NCI-H2196 (cell line): ENCODE measurements around the gene CCNB3.
"Not testable (repeated sequence)": the region's sequence is repeated elsewhere in the genome, so short reads cannot be mapped to it uniquely, and the experiment has no call there.

ENCODE experiments used
- DNase-seq: peaks from one replicate; lab custom pipeline; 2025; ENCODE audit not compliant: unreplicated experiment; lab: John Stamatoyannopoulos, UW

The CCNB3 gene, protein sequence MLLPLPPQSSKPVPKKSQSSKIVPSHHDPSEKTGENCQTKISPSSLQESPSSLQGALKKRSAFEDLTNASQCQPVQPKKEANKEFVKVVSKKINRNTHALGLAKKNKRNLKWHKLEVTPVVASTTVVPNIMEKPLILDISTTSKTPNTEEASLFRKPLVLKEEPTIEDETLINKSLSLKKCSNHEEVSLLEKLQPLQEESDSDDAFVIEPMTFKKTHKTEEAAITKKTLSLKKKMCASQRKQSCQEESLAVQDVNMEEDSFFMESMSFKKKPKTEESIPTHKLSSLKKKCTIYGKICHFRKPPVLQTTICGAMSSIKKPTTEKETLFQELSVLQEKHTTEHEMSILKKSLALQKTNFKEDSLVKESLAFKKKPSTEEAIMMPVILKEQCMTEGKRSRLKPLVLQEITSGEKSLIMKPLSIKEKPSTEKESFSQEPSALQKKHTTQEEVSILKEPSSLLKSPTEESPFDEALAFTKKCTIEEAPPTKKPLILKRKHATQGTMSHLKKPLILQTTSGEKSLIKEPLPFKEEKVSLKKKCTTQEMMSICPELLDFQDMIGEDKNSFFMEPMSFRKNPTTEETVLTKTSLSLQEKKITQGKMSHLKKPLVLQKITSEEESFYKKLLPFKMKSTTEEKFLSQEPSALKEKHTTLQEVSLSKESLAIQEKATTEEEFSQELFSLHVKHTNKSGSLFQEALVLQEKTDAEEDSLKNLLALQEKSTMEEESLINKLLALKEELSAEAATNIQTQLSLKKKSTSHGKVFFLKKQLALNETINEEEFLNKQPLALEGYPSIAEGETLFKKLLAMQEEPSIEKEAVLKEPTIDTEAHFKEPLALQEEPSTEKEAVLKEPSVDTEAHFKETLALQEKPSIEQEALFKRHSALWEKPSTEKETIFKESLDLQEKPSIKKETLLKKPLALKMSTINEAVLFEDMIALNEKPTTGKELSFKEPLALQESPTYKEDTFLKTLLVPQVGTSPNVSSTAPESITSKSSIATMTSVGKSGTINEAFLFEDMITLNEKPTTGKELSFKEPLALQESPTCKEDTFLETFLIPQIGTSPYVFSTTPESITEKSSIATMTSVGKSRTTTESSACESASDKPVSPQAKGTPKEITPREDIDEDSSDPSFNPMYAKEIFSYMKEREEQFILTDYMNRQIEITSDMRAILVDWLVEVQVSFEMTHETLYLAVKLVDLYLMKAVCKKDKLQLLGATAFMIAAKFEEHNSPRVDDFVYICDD (N-terminal part only)

DNA sequence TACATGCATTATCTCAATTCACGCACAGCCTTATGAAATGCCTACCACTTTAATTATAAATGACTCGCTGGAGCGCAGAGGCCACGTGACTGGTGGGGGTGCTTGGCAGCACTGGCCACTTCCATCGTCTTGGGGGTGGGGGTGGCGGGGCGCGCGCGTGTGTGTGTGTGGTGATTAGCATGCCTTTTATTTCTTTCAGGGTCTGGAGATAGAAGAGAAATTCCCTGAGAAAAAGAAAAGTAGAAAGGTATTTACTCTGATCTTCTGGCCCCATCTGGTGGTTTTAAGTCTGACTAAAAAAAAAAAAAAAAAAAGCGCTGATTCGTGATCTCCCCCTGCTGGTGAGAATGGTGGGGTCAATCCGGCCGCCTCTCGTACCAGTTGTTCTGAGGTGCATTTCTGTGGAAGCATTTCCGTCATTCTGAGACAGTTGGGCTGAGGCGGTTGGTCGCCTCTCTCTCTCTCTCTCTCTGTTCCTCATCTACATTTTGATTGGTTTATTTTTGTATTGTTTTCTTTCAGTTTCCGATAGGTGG is at the start of gene CCNB3:
Gene CCNB3 (plus strand): TSS at position 402 of the 536 bp plus-strand sequence. CDS start 80,399 bp downstream, outside the sequence.
- peak; percentile 46 for DNase-seq

DNA sequence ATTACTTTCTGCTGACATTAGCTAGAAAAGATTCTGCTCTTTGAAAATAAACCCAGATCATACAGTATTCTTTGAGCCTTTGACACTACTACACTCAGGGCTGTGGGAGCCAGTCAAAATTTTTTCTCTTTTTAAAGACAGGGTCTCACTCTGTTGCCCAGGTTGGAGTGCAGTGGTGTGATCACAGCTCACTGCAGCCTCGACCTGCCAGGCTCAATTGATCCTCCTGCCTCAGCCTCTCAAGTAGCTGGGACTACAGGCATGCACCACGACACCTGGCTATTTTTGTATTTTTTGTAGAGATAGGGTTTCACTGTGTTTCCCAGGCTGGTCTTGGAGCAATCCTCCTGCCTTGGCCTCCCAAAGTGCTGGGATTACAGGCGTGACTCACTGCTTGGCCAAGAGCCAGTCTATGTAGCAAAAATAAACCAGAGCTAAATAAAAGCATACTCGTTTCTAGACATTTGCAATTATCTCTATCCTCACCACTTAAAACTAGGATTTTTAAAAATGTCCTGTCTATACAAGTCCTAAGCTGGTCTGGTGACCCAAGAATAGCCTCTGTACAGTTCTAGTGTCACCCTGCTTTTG is 46.9 kb upstream of the CCNB3 start:
- DNase-seq = no peak

DNA sequence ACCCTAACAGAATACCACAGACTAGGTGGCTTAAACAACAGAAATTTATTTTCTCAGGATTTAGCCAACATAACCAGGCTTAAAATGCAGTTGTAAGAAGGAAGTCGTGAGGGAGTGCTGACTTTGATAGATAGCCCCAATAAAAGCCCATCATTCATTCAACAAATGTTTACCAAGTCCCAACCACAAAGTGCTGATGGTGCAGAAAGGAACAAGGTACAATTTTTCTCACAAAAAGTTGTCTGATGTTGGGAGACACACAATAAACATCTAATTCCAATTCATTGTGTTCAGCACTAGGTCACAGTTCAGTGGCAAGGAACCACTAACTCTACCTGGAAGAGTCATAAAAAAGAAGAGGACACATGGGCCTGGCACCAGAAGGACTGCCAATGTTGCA is 46.0 kb upstream of the CCNB3 start:
- no peak for DNase-seq

DNA sequence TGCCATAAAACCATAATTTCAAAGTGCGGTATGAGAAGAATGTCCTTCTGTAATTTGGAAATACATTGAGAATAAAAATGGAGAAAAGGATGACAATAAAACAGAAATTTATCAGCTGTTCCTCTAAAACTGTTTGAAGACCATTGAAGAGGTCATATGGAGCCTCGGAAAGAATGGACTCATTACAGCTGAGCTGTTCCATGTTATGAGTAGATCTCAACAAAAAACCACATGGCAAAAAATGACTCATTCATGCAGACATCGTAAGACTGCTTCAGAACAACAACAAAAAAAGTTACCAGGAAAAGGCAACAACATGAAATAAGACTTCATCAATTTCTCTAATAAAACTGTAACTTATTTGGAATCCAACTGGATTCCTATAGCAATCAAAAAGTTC is 43.4 kb upstream of the CCNB3 start:
- DNase-seq = no peak

DNA sequence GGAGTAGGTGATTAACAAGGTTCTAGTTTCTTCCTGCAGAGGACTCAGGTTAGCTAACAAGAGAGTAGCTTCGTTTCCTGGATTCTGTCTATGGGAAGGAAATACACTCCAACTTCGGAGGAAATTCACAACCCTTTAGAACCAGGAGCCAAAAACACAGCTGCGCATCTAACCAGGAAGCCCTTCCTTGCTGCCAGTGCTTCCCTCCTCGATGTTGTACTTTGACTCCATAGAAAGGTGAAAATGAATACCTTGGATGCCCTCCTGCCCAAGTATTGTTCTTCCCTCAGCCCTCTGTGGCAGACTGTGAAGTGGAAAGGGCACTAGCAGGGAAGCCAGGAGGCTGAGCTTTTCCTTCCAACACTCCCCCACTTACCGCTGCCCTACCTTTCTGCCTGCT is 38.8 kb upstream of the CCNB3 start:
- DNase-seq = no peak

DNA sequence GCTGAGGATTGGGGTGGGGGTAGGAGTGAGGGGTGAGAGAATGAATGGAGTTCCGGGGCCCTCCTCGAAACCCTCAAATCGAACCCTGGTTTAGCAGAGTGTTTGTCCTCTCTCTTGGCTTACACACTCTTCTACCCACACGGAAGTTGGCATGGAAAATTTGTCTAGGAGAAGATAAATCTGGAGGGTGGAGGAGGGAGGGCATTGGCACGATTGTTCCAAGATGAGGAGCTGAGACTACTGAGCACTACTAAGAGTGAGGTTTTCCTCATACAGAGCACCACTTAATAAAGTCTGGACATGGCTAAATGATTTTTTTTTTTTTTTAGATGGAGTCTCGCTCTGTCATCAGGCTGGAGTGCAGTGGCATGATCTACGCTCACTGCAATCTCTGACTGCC is 37.2 kb upstream of the CCNB3 start:
- DNase-seq = no peak

DNA sequence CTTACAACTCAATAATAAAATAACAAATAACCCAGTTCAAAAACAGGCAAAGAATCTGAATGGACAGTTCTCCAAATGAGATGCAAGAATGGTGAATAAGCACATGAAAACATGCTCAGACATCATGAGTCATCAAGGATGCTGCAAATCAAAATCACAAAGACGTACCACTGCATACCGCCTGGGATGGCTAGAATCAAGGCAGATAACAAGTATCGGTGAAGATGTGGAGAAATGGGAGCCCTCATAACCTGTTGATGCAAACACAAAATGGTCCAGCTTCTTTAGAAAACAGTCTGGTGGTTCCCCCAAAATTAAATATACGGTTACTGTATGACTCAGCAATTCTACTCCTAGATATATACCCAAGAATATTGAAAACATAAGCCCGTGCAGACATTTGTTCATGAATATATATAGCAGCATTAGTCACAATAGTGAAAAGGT is 36.3 kb upstream of the CCNB3 start:
- DNase-seq = no peak

DNA sequence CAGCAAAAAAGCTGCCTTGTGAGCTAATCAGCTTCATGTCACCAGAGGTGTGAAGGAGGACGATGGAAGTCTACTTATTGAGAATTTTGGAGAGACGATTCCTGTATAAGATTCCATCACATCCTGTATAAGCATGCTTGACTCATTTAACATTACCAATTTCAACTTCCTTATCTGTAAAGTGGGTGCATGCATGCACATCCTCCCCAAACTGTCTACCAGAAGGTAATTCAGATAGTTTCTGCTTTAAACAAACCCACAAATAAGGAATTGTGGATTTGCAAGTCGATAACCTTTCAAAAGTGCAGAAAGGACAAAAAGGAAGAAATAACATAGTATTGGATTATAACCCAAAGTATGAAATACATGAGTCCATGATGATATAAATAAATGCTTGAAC is 34.8 kb upstream of the CCNB3 start:
- no peak for DNase-seq

DNA sequence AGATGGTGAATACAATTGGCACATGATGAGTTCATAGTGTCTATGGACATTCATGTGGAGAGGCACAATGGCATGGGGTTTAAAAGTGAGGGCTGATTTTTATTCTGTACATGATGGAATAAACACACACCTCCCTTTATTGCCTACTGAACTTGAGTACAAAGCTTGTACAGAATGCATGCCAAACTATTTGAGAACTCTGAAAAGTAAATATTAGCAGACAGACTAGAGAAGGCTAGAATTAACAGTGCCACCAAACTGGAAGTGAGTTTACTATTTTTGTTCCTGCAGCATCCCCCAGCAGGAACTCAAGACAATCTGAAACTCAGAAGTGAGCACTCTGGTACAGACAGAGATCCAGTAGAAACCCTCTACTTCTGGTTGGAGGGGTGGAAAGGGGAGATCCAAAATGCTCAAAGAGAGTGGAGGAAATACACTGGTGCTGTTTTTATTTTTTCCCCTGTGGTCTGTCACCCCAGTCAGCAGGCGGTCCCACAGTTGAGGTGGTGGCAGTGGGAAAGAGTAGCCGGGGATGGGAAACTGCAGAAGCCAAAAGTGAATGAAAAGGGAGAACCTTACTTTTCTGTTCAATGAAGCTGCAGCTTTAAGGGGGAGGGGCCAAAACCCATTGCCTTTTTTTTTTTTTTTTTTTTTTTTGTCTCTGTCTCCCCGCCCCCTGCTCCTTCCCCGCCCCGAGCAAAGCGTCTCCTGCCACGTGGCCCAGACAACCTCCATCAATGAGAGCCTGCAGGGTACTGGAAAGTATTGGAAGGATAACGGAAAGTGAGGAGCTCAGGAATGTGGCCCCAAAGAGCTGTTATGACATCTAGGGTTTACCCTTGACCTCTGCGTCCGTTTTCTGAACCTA is 24.3 kb upstream of the CCNB3 start:
- DNase-seq = no peak

DNA sequence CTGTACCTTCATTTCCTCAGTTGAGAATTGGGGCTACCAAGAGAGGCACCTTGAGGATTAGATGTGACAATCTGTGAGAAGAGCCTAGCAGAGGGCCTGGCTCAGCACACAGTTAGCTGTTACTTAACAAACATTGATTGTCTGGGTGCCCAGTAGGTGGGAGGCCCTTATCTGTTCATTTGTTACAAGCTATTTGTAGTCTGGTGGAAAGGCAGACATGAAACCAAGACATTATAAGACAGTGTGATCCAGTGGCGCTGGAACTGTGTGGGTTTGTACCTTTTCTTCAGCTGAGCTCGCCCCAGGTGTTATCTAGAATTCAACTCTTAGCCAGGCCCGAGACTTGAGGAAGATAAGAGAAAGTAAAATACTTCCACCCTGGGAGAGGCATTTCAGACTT is 20.7 kb upstream of the CCNB3 start:
- DNase-seq = no peak

DNA sequence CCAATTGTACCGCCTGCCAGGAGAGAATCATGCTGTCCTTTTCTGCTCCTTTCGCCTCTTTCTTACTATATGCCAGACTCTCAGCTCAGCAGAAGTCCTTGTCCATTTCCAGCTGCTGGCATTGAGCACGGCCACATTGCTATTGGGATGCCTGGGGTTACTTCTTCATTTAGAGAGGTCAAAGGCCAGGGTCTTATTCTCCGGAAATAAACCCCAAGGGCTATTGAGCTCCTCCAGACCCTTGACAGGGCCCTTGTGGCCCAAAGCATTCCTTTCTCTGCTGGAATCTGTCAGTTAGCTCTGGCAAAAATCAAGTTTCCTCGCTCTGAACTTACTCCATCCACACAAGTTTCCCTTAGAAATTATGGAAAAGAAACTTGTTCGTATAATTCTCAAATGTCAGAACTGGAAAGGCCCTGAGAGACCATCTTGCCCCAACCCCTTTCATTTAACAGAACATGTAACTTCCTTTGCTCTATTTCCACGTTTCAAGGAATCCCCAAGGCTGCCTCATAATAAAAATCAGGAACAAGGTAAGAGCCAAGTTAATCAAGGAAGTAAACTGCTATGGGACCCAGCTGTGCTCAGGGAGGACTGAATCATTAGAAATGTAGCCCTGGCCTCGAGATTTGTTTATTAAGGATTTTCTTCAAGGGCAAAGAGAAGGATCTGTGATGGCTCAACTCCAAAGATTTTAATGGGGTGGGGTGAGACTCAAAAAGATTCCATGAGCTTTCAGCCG is 15.5 kb upstream of the CCNB3 start:
- no peak for DNase-seq

DNA sequence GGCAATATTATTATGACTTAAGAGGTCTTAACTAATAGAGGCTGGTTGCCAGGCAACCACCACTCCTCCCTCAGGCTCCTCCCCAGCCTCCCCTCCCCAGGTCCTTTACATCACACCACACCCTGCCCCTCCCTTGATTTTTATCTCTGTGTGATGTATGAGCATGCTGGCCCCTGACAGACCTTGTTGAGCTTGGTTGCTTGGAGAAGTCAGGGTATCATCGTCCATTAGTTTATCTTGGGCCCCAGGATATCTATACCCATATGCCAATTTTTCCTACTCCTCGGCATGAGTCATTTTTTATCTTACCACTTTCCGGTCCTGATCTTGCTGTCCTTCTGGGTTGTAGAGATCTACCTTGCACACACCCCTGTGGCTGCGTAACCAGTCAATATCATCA is 6.2 kb upstream of the CCNB3 start:
- no peak for DNase-seq

DNA sequence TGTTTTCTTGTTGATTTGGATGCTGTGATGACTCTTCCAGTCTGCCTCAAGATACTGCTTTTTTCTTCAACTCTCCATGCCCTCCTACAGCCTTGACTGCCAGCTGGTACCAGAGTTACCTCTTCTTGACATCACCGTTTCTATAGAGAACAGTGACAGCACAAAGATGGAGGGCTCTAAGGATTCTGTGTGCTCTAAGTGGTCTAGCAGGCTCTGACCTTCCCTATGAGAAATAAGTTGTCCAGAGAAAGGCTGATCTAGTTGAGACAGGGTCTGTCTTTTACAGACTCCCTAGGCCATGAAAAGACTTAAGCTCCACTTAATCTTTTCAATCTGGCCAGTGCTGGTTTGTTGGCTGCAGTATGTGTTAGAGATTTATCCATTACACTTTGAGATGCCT is 3.7 kb upstream of the CCNB3 start, which contains the start of gene AKAP4:
Gene AKAP4 (minus strand): TSS at position 101 of the 400 bp plus-strand sequence. CDS start 118 bp downstream, outside the sequence.
- no peak for DNase-seq

DNA sequence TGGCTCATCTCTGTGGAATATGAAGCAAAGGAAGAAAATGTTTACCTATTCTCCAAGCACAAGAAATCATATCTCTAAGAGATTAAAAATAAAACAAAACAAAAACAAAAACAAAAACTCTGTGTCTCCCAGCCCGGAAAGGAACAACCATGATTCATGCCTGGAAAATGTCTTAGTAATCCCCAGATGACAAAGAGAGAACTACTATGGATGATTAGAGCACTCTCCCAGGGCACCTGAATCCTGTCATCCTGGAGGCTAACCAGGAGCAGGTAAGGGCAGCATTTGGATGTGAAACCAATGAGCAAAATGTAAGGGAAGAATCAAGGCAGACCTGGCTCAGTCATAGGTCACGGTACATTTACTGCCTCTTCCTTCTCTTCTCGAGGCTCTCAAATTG is 2.0 kb upstream of the CCNB3 start:
- no peak for DNase-seq

DNA sequence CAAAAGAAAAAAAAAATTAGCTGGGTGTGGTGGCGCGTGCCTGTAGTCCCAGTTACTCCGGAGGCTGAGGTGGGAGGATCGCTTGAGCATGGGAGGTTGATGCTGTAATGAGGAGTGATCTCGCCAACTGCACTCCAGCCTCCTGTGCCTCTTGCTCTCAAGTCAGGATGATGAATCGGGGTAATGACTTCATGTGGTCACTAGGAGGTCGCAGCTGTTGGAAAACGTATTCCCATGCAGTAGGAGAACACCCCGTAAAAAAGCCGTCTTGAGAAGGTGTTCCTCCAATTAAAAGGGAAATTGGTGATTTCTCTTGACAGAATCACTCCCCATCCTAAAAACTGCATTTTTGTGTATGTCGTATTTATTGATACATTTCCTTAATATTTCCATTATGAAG is 2.2 kb downstream of the CCNB3 start:
- no peak for DNase-seq

DNA sequence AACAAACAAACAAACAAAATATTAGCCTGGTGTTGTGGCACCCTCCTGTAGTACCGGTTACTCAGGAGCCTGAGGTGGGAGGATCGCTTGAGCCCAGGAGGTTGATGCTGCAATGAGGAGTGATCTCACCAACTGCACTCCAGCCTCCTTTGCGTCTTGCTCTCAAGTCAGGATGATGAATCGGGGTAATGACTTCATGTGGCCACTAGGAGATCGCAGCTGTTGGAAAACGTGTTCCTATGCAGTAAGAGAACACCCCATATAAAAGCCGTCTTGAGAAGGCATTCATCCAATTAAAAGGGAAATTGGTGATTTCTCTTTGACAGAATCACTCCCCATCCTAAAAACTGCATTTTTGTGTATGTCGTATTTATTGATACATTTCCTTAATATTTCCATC is 6.9 kb downstream of the CCNB3 start:
- no peak for DNase-seq

DNA sequence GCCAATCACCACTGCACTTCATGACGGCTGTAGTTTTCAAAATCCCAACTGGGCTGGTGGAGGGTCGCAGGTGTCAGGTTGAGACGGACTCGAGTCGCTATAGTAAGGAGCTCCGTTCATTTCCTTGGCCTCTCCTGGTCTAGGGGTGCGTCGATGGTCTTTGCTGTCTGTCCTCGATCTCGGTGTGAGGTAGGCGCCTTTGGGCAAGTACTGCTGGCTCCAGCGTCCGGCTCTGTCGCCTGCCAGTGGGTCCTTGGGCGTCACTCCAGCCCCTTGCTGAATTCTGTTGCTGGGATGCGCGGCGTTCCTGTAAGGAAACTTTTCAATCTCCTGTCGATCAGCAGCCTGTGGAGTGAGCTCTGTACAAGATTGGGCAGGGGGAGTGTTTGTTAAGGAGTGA is 76.7 kb downstream of the CCNB3 start:
- no peak for DNase-seq

DNA sequence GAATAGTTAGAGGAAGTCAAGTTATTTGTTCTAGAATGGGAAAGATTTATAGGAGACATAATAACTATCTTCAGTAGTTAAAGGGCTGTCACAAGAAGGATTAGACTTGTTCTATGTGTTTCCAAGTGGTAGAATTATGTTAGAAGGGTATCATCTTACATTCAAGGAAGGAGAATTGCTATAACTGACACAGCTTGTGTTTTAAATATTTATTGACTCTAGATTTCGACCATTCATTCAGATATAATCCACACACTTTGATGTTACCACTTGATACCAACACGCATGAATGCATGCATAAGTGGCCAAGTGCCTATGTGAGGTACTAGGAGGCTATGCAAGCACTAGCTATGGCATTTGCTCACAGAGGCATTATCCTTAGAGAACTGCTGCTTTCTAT is 122.7 kb downstream of the CCNB3 start:
- no peak for DNase-seq

DNA sequence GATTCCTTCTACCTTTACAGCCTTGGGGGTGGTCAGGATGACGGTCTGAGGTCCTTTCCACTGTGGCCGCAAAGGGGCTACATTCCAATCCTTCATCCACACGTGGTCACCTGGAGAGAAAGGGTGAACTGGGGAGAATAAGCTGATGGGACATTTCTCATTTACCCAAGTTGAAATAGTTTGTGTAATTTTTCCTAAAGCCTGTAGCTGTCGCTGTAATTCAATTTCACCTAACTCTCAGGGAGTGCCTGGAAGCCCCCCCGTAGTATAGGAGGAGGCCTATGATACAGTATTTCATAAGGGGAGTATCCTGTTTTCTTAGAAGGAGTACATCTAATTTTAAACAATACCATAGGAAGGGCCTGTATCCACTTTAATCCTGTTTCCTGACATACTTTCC is 128.1 kb downstream of the CCNB3 start:
- not testable (repeated sequence) for DNase-seq
